Central memory CD8-positive, alpha-beta T cell (primary cell): ENCODE measurements around the gene GLRX2.

ENCODE experiments used
- ATAC-seq: fragments of 150-1000 bp; cut with Tn5 transposase; replicated peaks from 2 replicates; pipeline ENCODE4 v1.10.0; 2022; ENCODE audit warnings: mild to moderate bottlenecking, moderate FRiP score, moderate number of reproducible peaks; ENCODE audit not compliant: poor library complexity, severe bottlenecking; ENCODE audit errors: extremely low read depth
- DNase-seq, 2 donors: peaks; one replicate each; pipeline ENCODE4 v3.0.0; 2021; ENCODE audit warnings: low spot score in 2 of 2
- H3K27ac Mint-ChIP-seq: one replicate; pipeline ENCODE4 v1.8.0; 2022; ENCODE audit warnings: low read depth, mild to moderate bottlenecking, moderate library complexity, mixed read lengths
- H3K27me3 Mint-ChIP-seq: one replicate; pipeline ENCODE4 v1.8.0; 2022; ENCODE audit warnings: mixed read lengths
- H3K36me3 Mint-ChIP-seq: one replicate; pipeline ENCODE4 v1.8.0; 2022; ENCODE audit warnings: mild to moderate bottlenecking, moderate library complexity, mixed read lengths; ENCODE audit not compliant: insufficient read depth
- H3K4me1 Mint-ChIP-seq: one replicate; pipeline ENCODE4 v1.8.0; 2022; ENCODE audit warnings: mixed read lengths
- H3K4me3 Mint-ChIP-seq: one replicate; pipeline ENCODE4 v1.8.0; 2022; ENCODE audit warnings: mild to moderate bottlenecking, moderate library complexity, mixed read lengths
- H3K9me3 Mint-ChIP-seq: one replicate; pipeline ENCODE4 v1.8.0; 2022; ENCODE audit warnings: mixed read lengths

GLRX2 gene

DNA sequence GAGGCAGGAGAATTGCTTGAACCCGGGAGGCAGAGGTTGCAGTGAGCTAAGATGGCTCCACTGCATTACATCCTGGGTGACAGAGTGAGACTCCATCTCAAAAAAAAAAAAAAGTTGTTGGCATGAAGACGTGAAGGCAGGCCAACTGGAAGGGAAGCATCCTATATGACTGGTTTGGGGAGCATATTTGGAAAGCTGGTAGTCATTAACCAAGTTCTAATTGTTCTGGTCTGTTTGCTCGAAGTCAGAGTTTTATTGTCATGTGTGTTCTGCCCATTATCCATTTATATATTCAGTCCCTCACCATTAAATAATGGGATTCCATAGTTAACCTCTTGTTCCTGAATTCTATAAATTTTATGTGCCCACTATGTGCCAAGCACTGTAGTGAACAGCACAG, 3.3 kb upstream of the GLRX2 start:
- DNase-seq (no peak), ATAC-seq (no peak)
- Mint-ChIP-seq H3K27me3 (no peaks in the 10 kb centered on the region), H3K4me1 (peaks cover 14% of the 10 kb centered on the region), H3K27ac (no peak overlapping the region), H3K36me3 (peaks cover 5% of the 10 kb centered on the region), H3K4me3 (no peak overlapping the region), H3K9me3 (no peaks in the 10 kb centered on the region)

DNA sequence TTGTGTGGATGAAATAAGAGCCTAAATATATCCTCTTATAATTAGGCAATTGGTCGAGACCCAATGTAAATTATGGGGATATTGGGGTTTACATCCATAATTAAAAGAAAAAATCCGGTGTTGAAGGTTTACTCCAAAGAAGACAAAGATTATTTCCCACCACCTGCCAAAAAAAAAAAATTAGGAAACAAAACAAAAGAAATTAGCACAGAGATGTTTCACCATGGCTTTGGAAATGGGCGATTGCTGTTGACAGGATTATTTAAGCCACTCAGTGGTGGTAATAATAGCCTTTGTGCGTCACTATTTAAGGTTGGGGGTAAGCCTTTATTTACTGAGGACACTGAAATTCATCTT, 585 bp upstream of the GLRX2 start:
- ATAC-seq (no peak), DNase-seq (no peak)
- Mint-ChIP-seq H3K4me1 (peaks cover 29% of the 10 kb centered on the region), H3K36me3 (peaks cover 6% of the 10 kb centered on the region), H3K9me3 (no peaks in the 10 kb centered on the region), H3K27me3 (no peaks in the 10 kb centered on the region), H3K27ac (peak overlapping the region; percentile 59), H3K4me3 (peak overlapping the region; percentile 90)

DNA sequence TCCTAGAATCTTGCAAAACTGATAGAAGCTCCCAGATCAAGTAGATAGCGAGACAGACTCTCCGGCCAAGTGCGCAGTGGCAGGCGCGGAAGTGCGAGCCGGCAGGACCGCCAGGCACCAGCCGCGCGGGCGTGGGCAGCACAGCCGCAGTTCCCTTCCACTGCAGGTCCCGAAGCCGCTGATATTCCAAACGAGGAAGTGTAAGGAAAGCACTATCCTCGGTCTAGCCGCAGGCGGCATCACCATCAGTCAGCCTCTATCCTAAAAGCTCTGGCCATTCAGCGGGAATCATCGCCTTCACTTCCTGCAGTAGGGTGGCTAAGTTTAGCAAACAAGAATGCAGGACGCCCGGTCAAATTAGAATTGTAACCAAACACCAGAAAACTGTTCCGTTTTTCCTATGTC, 710 bp downstream of the GLRX2 start:
- H3K9me3 Mint-ChIP-seq = no peaks in the 10 kb centered on the region
- DNase-seq = no peak
- peaks cover 29% of the 10 kb centered on the region for H3K4me1 Mint-ChIP-seq

DNA sequence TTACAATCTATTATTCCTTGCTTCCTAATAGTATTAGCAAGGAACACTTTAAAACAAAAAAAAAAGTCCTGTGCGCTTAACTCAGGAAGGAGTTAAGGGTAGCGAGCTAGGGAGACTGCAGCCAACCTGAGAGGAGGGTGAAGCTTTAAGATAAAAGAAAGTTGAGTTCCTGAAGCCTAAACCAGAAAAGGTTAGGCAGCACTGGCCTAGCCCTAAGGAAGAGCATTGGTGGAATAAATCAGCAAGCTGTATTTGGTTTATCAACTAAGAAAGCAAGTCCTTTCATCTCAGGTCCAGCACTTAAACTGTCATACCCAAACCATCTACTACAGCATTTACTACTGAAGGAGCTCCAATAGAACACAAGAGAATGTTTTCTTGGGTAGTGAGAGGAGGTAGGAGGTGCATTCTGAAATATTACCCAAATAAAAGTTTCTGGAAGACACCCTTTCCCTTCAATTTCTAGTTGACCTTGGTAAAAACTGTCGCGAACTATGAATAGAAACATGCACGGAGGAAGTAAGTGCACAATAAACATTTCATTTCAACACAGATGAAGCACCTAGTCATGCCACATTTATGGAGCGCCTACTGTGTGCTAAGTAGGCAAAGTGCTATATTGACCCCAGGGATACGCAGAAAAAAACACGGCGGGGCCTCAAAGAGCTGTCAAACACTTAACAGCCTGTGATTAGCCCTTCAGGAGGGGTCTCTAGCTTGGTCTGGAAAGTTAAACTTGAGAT, 1.3 kb downstream of the GLRX2 start:
- no peak for ATAC-seq
- Mint-ChIP-seq H3K36me3 (peaks cover 10% of the 10 kb centered on the region), H3K9me3 (no peaks in the 10 kb centered on the region), H3K27me3 (no peaks in the 10 kb centered on the region), H3K4me3 (peak overlapping the region; percentile 90), H3K4me1 (peaks cover 29% of the 10 kb centered on the region), H3K27ac (peak overlapping the region; percentile 29)
- no peak for DNase-seq

More for the DNA sequence above, 710 bp downstream of the GLRX2 start:
- Mint-ChIP-seq H3K27me3 (no peaks in the 10 kb centered on the region), H3K4me3 (peak overlapping the region; percentile 90), H3K36me3 (peaks cover 9% of the 10 kb centered on the region), H3K27ac (peak overlapping the region; percentile 29)
- peak; percentile 31 for ATAC-seq

DNA sequence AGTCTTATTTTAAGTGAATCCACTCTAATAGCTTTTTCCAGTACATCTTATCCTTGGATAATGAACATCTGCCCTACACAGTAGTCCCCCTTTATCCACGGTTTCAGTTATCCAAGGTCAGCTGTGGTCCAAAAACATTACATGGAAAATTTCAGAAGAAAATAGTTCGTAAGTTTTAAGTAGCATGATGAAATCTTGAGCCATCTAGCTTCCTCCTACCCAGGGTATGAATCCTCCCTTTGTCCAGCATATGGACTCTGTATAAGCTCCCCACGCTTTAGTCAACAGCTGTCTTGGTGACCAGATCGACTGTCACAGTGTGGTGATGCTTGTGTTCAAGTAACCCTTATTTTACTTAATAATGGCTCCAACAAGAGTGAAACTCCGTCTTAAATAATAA, 2.6 kb downstream of the GLRX2 start:
- no peak for DNase-seq
- Mint-ChIP-seq H3K36me3 (peaks cover 17% of the 10 kb centered on the region), H3K27me3 (no peaks in the 10 kb centered on the region), H3K9me3 (no peaks in the 10 kb centered on the region), H3K4me3 (no peak overlapping the region), H3K4me1 (peaks cover 29% of the 10 kb centered on the region), H3K27ac (no peak overlapping the region)
- ATAC-seq = no peak

DNA sequence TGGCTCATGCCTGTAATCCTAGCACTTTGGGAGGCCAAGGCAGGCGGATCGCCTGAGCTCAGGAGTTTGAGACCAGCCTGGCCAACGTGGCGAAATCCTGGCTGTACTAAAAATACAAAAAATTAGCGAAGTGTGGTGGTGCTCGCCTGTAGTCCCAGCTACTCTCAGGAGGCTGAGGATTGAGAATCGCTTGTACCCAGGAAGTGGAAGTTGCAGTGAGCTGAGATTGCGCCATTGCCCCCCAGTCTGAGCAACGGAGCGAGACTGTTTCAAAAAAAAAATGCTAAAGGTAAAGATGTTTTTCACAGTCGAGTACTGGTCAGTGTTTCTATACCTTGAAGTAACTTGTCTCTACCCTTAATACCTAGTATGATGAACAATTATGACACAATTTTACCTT, 11.1 kb downstream of the GLRX2 start:
- H3K27me3 Mint-ChIP-seq = no peaks in the 10 kb centered on the region
- no peak overlapping the region for H3K4me3 Mint-ChIP-seq
- H3K9me3 Mint-ChIP-seq = no peaks in the 10 kb centered on the region
- H3K27ac Mint-ChIP-seq = no peak overlapping the region
- H3K36me3 Mint-ChIP-seq = peaks cover 27% of the 10 kb centered on the region
- no peaks in the 10 kb centered on the region for H3K4me1 Mint-ChIP-seq
- DNase-seq (no peak), ATAC-seq (no peak)

DNA sequence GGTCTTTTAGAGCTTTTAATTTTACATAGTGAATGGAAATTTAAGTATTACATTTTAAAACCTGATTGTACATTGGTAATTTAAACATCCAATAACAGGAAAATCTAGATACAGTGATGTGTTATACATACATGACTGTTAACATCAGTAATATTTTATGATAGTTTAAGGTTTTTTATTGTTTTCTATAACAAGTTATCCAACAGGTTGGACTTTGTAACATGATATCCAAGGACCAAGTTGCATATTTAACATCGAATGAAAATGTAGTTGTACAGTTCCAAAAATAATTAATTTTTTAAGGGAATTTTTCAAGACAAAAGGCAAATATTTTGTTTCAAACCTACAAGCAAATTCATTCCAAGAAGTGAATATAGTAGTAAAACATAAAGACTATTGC, 14.3 kb downstream of the GLRX2 start:
- Mint-ChIP-seq H3K36me3 (peaks cover 14% of the 10 kb centered on the region), H3K9me3 (no peaks in the 10 kb centered on the region), H3K4me3 (no peak overlapping the region), H3K4me1 (no peaks in the 10 kb centered on the region), H3K27me3 (no peaks in the 10 kb centered on the region), H3K27ac (no peak overlapping the region)
- no peak for DNase-seq
- ATAC-seq = no peak

DNA sequence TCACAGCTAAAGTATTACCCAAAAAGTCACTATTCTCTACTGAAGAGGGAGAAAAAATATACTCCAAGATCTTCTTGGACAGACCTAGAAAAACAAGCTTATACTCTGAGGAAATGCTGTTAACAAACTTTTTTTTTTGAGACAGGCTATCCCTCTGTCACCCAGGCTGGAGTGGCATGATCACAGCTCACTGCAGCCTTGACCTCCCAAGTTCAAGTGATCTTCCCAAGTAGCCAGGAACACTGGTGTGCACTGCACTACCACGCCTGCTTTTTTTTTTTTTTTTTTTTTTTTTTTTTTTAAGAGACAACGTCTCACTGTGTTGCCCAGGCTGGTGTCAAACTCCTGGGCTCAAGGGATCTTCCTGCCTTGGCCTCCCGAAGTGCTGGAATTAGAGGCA, 17.3 kb downstream of the GLRX2 start:
- H3K36me3 Mint-ChIP-seq = peaks cover 28% of the 10 kb centered on the region
- ATAC-seq (no peak), DNase-seq (no peak)
- H3K9me3 Mint-ChIP-seq = no peaks in the 10 kb centered on the region
- H3K27ac Mint-ChIP-seq = no peak overlapping the region
- H3K4me1 Mint-ChIP-seq = no peaks in the 10 kb centered on the region
- no peaks in the 10 kb centered on the region for H3K27me3 Mint-ChIP-seq
- H3K4me3 Mint-ChIP-seq = no peak overlapping the region

DNA sequence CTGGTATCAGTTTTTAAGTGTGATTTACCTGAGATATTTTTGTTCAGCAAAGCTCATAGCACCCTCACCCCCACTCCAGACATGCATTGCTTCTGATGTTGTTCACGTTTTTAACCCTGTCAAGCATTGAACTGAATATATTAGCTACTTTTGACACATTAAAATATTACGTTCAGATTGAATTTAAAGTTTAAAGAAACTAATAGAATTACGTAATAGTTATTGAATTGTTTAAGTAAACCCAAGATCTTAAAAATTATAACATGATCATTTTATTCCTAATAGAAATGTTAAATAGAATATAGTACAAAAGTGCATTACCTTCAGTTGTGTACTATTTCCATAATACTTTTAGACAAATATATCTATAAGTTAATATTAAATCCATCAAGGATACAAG, 18.9 kb downstream of the GLRX2 start:
- ATAC-seq = no peak
- Mint-ChIP-seq H3K9me3 (no peaks in the 10 kb centered on the region), H3K4me1 (no peaks in the 10 kb centered on the region), H3K36me3 (peaks cover 37% of the 10 kb centered on the region), H3K27me3 (no peaks in the 10 kb centered on the region), H3K4me3 (no peak overlapping the region), H3K27ac (no peak overlapping the region)
- DNase-seq = no peak

DNA sequence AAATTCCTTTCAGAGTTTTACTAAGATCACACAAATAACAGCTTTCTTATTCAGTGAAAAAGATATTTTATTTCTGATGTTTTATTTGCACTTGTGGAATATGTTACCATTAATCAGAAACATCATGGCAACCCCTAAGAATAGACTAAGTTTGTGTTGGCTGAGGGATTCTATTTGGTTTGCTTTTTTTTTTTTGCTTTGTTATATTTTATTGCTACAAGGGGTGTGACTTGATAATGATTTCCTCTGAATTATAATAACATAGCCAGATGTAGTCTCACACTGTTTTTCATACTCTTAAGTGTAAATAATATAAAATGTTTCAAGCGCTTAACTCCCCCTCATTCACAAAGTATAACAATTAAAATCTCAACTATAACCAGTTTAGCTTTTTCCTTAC, 20.0 kb downstream of the GLRX2 start:
- Mint-ChIP-seq H3K36me3 (peaks cover 42% of the 10 kb centered on the region), H3K4me3 (no peak overlapping the region), H3K27me3 (no peaks in the 10 kb centered on the region), H3K27ac (no peak overlapping the region), H3K4me1 (no peaks in the 10 kb centered on the region), H3K9me3 (no peaks in the 10 kb centered on the region)
- DNase-seq (no peak), ATAC-seq (no peak)

DNA sequence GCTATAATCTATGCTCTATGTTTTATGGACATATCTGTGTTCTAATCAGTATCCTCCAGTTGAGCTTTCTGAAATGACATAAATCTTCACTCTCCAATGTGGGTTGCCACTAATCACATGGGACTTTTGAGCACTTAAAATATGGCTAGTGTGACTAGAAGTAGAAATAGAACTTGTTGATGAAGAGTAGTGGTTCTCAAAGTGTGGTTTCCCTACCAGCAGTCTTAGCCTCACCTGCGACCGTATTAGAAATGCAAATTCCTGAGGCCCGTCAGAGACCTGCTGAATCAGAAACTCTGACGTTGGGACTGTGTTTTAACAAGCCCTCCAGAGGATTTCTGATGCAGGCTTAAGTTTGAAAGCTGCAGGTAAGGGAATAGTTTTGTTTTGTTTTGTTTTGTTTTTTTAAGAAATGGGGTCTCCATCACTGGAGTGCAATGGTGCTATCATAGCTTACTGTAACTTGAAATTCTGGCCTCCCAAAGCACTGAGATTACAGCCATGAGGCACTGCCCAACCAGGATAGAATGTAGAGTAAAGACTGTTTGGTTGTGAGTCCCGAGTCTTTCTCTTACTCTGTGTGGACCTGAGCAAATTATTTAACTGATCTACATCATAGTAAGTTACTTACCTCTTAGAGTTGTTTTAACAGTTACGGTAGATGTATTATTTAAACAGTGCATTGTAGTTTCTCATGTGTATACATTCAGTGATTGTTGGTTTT, 21.7 kb downstream of the GLRX2 start:
- H3K4me1 Mint-ChIP-seq = no peaks in the 10 kb centered on the region
- peaks cover 55% of the 10 kb centered on the region for H3K36me3 Mint-ChIP-seq
- no peaks in the 10 kb centered on the region for H3K9me3 Mint-ChIP-seq
- no peaks in the 10 kb centered on the region for H3K27me3 Mint-ChIP-seq
- no peak for ATAC-seq
- H3K4me3 Mint-ChIP-seq = no peak overlapping the region
- H3K27ac Mint-ChIP-seq = no peak overlapping the region
- DNase-seq = no peak

DNA sequence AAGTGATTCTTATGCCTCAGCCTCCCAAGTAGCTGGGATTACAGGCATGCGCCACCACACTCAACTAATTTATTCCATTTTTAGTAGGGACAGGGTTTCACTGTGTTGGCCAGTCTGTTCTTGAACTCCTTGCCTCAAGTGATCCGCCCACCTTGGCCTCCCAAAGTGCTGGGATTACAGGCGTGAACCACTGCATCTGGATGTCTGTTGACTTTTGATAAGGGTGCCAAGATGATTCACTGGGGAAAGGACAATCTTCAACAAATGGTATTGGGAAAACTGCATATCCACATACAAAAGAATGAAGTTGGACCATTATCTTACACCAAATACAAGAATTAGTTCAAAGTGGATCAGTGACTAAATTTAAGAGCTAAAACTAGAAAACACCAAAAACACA, 26.0 kb downstream of the GLRX2 start:
- no peak for ATAC-seq
- no peak for DNase-seq
- Mint-ChIP-seq H3K4me3 (no peak overlapping the region), H3K9me3 (no peaks in the 10 kb centered on the region), H3K36me3 (peaks cover 58% of the 10 kb centered on the region), H3K27me3 (no peaks in the 10 kb centered on the region), H3K27ac (no peak overlapping the region), H3K4me1 (peaks cover 6% of the 10 kb centered on the region)

DNA sequence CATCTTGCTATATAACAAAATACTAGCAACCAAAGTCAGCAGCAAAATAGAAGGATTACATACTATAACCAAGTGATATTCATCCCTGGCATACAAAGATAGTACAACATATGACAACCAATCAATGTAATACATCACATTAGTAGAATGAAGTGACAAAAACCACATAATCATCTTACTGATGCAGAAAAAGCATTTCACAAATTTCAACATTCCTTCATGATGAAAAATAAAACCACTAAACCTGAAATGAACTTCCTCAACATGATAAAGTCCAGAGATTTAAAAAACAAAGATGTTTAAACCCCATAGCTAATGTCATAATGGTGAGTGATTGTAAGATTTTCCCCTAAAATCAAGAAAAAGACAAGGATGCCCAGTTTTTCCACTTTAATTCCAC, 27.2 kb downstream of the GLRX2 start:
- no peak overlapping the region for H3K27ac Mint-ChIP-seq
- H3K4me1 Mint-ChIP-seq = peaks cover 6% of the 10 kb centered on the region
- H3K4me3 Mint-ChIP-seq = no peak overlapping the region
- DNase-seq = no peak
- H3K27me3 Mint-ChIP-seq = no peaks in the 10 kb centered on the region
- H3K9me3 Mint-ChIP-seq = no peaks in the 10 kb centered on the region
- no peak for ATAC-seq
- H3K36me3 Mint-ChIP-seq = peaks cover 47% of the 10 kb centered on the region
